ENCODE data around the gene STK26. TPM values are rescaled to one million over a fixed set of nuclear protein-coding genes. Genes with fewer than 3 reads are reported as not detected.

Gene STK26
- 1 to 10 TPM; 3.5 to 3.7 TPM for total RNA-seq
- polyA plus RNA-seq (ENCODE audit: insufficient read depth, low read depth, low replicate concordance): 3.7 TPM
- long read RNA-seq, donor 1: 0 reads
- long read RNA-seq, donor 2, partial matches to known transcripts: 0 of 2 reads
- long read RNA-seq, donor 2, other reads (novel, unspliced or antisense): 0 of 2 reads

DNA sequence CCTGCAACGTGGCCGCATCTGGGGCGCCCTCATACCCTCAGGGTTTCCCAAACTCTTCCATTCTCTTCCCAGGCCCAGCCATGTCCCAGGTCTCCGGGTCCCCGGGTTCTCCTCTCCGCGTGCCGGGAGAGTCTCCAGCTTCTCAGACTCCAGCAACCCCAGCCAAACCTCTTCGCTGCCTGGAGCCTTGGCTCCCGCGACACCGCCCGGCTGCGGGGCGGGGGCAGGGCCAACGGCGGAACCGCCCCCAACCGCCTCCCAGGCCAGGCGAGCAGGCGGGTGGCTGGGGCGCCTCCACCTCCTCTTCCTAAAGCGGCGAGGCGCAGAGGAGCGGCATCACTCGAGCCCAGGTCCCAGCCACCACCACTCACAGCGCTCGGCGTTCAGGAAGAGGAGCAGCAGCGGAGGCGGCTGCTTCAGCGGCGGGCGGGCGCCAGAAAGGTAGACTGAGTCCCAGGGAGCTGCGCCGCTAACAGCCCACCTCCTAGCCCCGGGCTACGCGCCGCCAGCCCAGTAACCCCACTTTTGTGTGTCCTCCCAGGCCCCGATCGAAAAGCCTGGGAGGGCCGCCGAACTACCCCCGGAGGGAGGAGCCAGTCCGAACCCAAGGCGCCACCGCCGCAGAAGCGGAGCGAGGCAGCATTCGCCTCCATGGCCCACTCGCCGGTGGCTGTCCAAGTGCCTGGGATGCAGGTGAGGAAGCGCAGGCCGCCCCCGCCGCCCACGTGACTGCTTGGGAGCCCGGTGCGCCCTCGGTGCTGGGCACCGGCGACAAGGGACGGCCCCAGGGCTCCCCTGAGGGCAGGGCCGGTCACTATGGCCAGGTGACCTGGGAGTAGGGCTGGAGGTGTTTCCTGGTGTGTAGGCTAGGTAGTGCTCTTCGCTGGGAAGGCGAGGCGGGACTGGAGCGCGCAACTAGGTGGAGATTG is at the start of gene STK26:
TSS of gene STK26 (plus strand) at position 336 of the 929 bp plus-strand sequence. CDS start at position 652, 316 bp downstream.
- TF ChIP-seq, protein P1, sequence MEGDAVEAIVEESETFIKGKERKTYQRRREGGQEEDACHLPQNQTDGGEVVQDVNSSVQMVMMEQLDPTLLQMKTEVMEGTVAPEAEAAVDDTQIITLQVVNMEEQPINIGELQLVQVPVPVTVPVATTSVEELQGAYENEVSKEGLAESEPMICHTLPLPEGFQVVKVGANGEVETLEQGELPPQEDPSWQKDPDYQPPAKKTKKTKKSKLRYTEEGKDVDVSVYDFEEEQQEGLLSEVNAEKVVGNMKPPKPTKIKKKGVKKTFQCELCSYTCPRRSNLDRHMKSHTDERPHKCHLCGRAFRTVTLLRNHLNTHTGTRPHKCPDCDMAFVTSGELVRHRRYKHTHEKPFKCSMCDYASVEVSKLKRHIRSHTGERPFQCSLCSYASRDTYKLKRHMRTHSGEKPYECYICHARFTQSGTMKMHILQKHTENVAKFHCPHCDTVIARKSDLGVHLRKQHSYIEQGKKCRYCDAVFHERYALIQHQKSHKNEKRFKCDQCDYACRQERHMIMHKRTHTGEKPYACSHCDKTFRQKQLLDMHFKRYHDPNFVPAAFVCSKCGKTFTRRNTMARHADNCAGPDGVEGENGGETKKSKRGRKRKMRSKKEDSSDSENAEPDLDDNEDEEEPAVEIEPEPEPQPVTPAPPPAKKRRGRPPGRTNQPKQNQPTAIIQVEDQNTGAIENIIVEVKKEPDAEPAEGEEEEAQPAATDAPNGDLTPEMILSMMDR (IDR thresholded peaks at IDR 0.05): no peak
- no peak for TF ChIP-seq POLR2A (IDR thresholded peaks at IDR 0.05)
- intact Hi-C loops (cut with DNase I; ENCODE audit: low total_unique reads): no loop called here
- Histone ChIP-seq H3K4me3 (peak within 1 kb of the TSS; percentile 52 to 71), H3K9me3 (no peaks in the 10 kb centered on the region), H3K36me3 (ENCODE audit: low read depth, missing control alignments) (no peaks in the 10 kb centered on the region), H3K27ac (no peak within 1 kb of the TSS), H3K4me1 (no peaks in the 10 kb centered on the region), H3K27me3 (no peaks in the 10 kb centered on the region)
- DNase-seq: peak; percentile 67
- WGBS, 2 donors: 5% methylated on average over 29 of the region's 73 CpGs; no CpG with 5 or more reads in 1 of the 2 donors

GRCh38 chrX:131975851-131976250 is 47.3 kb upstream of the STK26 start:
- Histone ChIP-seq H3K36me3 (ENCODE audit: low read depth, missing control alignments) (no peaks in the 10 kb centered on the region), H3K4me3 (no peak overlapping the region), H3K9me3 (no peaks in the 10 kb centered on the region), H3K4me1 (no peaks in the 10 kb centered on the region), H3K27ac (no peak overlapping the region), H3K27me3 (no peaks in the 10 kb centered on the region)
- WGBS, 2 donors: 56 to 72% methylated on average over 2 of the region's 2 CpGs
- intact Hi-C loops (cut with DNase I; ENCODE audit: low total_unique reads): no loop called here
- no peak for DNase-seq
- TF ChIP-seq, protein P1 (IDR thresholded peaks at IDR 0.05): no peak
- no peak for TF ChIP-seq POLR2A (IDR thresholded peaks at IDR 0.05)

DNA sequence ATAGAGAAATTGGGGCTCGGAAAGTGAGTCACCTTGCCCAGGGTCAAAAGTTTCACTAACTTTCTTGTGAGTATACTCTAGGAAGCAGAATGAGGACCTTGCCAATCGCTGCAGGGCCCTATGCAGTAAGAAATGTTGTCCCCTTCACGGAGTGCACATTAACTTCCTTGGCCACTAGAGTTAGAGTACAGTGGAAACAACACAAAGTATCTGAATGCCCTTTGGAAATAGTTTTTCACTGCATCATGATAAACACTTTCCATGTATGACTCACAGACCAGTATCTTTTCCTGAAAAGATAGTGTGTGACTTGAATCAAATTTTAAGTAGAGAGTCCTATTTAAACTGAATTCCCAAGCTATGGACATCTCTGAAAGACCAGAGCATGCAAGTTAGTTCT is 45.5 kb upstream of the STK26 start:
- no peak for DNase-seq
- H3K27me3 ChIP-seq: no peaks in the 10 kb centered on the region
- intact Hi-C loops (cut with DNase I; ENCODE audit: low total_unique reads): no loop called here
- no peaks in the 10 kb centered on the region for H3K36me3 ChIP-seq (ENCODE audit: low read depth, missing control alignments)
- no peak overlapping the region for H3K27ac ChIP-seq
- no peak overlapping the region for H3K4me3 ChIP-seq
- TF ChIP-seq, protein P1 (IDR thresholded peaks at IDR 0.05): no peak
- H3K4me1 ChIP-seq: no peaks in the 10 kb centered on the region
- 86% methylated on average over 3 of the region's 3 CpGs; no CpG with 5 or more reads in 1 of the 2 donors for WGBS, 2 donors
- no peaks in the 10 kb centered on the region for H3K9me3 ChIP-seq

DNA sequence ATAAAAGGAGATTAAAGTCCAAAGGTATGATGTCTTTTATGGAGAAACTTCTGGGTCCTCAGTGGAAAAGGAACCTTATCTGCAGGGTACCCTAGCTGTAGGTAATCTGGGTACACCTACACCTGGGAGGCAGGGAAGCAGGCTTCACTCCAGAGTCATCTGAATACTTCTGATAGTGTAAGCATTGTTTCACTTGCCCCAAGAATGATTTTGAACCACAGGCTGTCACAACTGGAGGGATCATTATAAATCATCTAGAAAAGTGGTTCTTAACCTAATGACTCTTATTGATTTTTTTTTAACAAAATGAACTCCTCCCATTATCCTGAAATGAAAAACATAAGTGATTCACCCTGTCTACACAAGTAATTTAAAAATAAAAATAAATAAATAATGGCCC is 44.0 kb upstream of the STK26 start:
- Histone ChIP-seq H3K27me3 (no peaks in the 10 kb centered on the region), H3K36me3 (ENCODE audit: low read depth, missing control alignments) (no peaks in the 10 kb centered on the region), H3K4me1 (no peaks in the 10 kb centered on the region), H3K9me3 (no peaks in the 10 kb centered on the region), H3K4me3 (no peak overlapping the region), H3K27ac (no peak overlapping the region)
- no peak for DNase-seq
- TF ChIP-seq, protein P1 (IDR thresholded peaks at IDR 0.05): no peak
- no peak for TF ChIP-seq POLR2A (IDR thresholded peaks at IDR 0.05)
- intact Hi-C loops (cut with DNase I; ENCODE audit: low total_unique reads): no loop called here
